HFF-Myc (cell line): ENCODE measurements around the gene TTLL7.

ENCODE experiments used
- DNase-seq: peaks from one replicate; pipeline ENCODE4 v3.0.0-alpha.2; 2011; ENCODE audit warnings: low read depth; ENCODE audit errors: extremely low read depth
- H3K4me3 ChIP-seq: replicated peaks from 2 replicates; pipeline ENCODE4 v1.5.1; 2011; ENCODE audit warnings: low read depth, mild to moderate bottlenecking, control low read depth, low read length
- CTCF ChIP-seq: IDR thresholded peaks from 2 replicates; pipeline ENCODE4 v1.5.1; 2012; ENCODE audit warnings: mild to moderate bottlenecking, low read depth, low read length, control low read depth; ENCODE audit errors: missing control alignments

TTLL7 gene

GRCh38 chr1:83836543-83836942 lies 162.4 kb downstream of the TTLL7 start:
- no peak for DNase-seq
- no peak for TF ChIP-seq CTCF
- no peak overlapping the region for H3K4me3 ChIP-seq

GRCh38 chr1:83834621-83835264 lies 164.2 kb downstream of the TTLL7 start:
- DNase-seq, result no peak
- TF ChIP-seq CTCF, result peak; percentile 8
- no peak overlapping the region for H3K4me3 ChIP-seq

- TF ChIP-seq CTCF, result no peak
- no peak overlapping the region for H3K4me3 ChIP-seq
These were observed 166.7 kb downstream of the TTLL7 start for GRCh38 chr1:83832194-83832593.

GRCh38 chr1:83829106-83829505 lies 169.8 kb downstream of the TTLL7 start:
- DNase-seq, result no peak
- no peak overlapping the region for H3K4me3 ChIP-seq
- TF ChIP-seq CTCF, result no peak

More at GRCh38 chr1:83832194-83832593, 166.7 kb downstream of the TTLL7 start:
- DNase-seq, result no peak

- no peak overlapping the region for H3K4me3 ChIP-seq
- TF ChIP-seq CTCF, result no peak
- no peak for DNase-seq
These were observed 170.5 kb downstream of the TTLL7 start for GRCh38 chr1:83828456-83828855.

- no peak for DNase-seq
- TF ChIP-seq CTCF, result no peak
- no peak overlapping the region for H3K4me3 ChIP-seq
These were observed 171.2 kb downstream of the TTLL7 start for GRCh38 chr1:83827741-83828140.

- H3K4me3 ChIP-seq, result no peak overlapping the region
- no peak for DNase-seq
- TF ChIP-seq CTCF, result no peak
These were observed 176.7 kb downstream of the TTLL7 start for GRCh38 chr1:83822208-83822607.
